HG02840 (cell line): ENCODE measurements around the gene CDH7.

ENCODE experiments used
- ATAC-seq: cut with Tn5 transposase; IDR thresholded peaks from one replicate; pipeline ENCODE4 v1.9.1; 2021; ENCODE audit warnings: mild to moderate bottlenecking, moderate library complexity, moderate number of reproducible peaks; ENCODE audit not compliant: unreplicated experiment, low FRiP score

CDH7 gene

DNA sequence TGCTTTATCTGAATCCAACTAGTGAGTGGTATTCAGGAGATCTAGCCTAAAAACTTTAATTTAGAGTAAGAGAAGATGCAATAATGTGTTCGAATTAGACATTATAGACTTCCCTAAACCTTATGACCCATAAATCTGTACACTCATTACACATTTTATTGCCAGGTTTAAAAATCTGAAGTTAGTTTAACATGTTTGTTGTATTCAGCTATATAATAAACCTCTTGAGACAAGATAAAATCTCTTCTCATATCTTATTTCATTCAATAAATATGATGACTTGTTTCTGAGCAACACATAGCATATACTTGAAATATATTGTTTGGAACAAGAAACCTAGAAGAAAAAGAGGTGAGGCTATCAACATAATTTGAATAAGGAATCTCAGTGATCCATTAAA lies 150.7 kb downstream of the CDH7 start:
- ATAC-seq, result no peak

DNA sequence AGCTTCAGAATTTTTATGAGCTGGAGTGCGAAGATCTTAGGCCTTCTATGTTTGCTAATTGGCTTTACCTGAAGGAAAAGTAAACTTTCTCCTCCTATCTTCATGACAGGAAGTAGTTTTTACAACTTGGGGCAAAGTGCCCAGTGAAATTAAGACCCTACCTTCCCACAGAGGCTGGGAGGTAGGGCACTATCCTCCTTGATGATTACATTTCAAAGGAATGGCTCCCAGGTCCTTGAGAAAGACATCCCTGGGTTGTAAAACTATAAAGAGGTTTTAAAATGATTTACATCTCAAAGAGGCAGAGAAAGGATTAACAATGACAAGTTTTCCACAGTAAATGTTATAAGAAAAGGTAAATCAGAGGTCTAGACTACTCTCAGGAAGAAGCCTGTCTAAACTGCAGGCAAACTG lies 155.8 kb downstream of the CDH7 start:
- no peak for ATAC-seq

DNA sequence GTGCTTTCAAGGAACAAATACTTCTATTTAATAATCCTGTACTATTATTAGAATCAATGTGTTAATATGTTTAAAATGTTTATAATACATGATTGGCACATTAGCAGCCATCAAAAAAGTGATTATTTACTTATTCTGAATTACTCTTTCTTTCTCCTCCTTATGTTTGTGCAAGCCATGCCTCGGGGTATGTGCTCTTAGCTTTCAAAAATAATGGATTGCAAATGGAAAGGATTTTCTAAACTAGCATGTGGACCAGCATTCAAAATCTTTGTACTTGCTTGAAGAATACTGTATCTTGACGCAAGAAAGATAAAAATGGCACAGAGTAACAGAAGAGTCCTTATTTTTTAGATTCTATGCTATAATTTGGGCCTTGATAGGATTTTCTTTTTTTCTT lies 156.5 kb downstream of the CDH7 start:
- no peak for ATAC-seq

DNA sequence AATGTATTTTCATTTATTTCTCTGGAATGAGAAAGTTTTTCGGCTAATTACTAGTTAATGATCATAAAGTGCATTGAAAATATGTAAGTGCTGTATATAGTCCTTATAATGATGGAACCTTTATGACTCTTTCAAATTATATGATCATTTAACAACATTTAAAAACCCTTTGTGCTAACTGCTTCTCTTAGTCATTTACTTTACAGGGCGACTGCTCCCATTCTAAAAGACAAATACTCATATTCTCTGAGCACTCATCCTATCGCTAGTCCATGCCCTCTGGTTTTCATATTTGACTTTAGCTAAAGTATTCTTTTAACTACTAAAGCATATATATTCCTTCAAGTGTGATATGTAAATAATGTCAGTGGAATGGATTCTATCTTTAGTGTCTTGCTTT lies 168.2 kb downstream of the CDH7 start:
- ATAC-seq, result no peak

DNA sequence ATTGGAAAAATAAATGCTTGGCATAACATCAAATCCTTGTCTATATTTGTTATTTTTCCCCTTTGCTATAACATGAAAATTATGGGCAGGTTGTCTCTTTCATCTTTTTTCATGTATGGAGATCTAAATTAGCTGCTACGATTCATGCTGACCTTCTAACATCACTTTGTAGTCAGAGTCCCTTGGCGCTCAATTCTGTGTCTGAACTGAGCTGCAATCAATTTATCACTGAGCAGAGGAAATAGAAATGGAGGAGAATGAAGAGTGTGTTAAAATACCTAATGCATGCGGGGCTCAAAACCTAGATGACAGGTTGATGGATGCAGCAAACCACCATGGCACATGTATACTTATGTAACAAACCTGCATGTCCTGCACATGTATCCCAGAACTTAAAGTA lies 168.9 kb downstream of the CDH7 start:
- ATAC-seq, result no peak

DNA sequence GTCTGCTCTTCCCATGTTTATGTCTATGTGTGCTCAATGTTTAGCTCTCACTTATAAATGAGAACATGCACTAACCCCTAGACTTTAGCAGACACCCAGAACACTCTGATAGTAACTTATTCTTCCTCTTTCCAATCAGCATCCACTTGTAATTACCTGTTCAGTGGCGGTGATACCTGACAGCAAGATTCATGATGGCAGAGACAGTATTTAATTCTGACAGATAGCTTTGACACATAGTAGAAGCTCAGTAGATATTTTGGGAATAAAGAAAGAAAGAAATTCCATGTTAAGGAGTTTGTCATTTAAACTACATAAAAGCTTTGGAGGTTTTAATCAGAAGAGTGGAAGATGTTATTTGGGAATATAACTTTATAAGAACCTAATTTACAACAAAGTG lies 171.3 kb downstream of the CDH7 start:
- ATAC-seq, result no peak

DNA sequence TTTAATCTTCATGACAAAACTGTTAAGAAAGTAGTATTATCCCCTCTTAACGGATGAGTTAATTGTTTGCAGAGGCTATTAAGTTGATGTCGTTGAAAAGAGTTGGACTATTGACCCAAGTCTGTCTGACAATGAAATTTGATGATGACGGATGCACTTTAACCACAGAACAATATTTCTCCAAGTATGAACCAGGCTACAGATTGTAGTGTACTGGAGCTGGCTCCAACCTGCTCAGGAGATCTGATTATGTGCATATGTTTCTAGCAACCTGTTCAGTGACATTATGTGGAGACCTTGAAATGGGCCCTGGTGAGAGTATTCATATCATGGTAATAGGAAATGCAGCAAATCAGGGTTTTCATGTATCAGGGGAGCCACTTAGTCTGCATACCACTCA lies 174.1 kb downstream of the CDH7 start:
- no peak for ATAC-seq

DNA sequence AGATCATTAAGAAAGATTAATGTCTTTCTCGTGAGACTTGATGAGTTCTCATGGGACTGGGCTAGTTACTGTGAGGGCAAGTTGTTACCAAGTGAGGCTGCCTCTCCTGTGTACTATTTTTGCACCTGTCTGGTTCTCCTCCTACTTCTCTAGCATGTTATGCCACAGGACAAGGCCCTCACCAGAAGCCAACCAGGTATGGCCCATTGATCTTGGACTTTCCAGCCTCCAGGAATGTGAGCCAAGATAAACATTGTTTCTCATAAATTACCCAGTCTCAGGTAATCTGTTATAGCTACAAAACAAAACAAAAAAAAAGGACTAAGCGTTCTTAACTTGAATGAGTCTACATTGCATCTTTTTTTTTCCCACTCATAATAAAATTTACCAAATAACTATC lies 184.1 kb downstream of the CDH7 start:
- no peak for ATAC-seq

DNA sequence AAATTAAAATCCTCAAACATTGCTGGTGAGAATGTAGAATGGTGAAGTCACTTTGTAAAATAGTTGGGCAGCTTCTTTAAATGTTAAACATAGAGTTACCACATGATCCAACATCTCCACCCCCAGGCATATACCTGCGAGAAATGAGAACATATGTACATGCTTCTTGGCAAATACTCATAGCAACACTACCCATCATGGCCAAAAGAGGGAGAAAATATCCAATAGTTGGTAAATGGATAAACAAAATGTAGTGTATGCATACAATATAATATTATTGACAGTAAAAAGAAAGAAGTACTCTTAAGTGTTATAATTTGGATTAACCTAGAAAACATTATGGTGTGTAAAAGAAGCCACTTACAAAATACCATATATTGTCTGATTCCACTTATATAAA lies 185.9 kb downstream of the CDH7 start:
- ATAC-seq, result no peak

DNA sequence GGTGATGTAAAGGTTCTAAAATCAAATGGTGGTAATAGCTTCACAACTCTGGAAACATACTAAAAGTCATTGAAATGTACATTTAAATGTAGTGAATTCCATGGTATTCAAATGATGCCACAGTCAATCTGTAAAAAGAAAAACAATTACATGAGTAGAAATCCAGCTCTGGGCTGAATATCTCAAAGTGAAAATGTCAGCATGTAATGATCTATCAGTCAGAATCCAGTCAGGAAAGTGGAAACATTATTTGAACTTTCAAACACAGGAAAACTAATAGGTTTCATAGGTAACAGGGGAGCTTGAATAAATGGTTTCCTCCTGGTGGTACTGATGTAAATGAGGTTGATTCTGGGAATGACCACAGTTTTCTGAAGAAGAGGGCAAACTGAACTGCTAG lies 186.4 kb downstream of the CDH7 start:
- no peak for ATAC-seq

DNA sequence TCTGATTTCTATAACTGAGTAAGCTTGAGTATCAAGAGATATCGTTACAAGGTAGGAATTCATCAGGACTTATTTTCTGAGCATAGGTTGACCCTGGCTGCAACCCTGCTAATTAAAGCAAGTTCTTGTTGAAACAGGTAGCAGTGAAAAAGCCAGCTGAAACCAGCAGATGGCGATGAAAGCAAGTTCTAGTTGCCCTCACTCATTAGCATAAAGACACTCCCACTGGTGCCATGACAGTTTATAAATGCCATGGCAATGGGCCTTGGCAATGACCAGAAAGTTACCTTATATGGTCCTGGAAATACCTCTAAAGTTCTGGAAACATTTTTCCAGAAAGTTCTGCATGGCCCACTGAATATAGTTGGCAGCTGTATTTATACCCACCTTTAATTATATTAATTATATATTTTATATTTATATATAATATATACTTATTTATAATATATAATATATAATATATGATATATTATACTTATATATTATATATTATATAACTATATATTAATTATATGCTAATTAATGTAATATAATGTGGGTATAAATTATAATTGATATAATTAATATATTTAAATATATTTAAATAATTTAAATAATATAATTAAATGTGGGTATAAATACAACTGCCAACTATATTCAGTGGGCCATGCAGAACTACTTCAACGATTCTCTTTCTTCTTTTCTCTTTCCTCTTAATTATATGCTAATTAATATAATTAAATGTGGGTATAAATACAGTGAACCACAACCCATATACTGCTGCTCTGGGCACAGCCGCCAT lies 188.0 kb downstream of the CDH7 start:
- ATAC-seq, result no peak
